Measurements from ENCODE around the gene LRBA.
"Not testable (repeated sequence)": the region's sequence is repeated elsewhere in the genome, so short reads cannot be mapped to it uniquely, and the experiment has no call there.

The LRBA gene

GRCh38 chr4:150939530-150939929 is 75.6 kb downstream of the LRBA start:
- no peaks in the 10 kb centered on the region for H3K9me3 ChIP-seq (ENCODE audit: low read length)
- H3K4me3 ChIP-seq (ENCODE audit: low read length) = no peak overlapping the region
- H3K4me1 ChIP-seq (ENCODE audit: insufficient read depth, low read length) = peaks cover 8% of the 10 kb centered on the region
- H3K36me3 ChIP-seq (ENCODE audit: insufficient read depth, low read length) = no peaks in the 10 kb centered on the region
- no peaks in the 10 kb centered on the region for H3K27me3 ChIP-seq (ENCODE audit: insufficient read depth, low read length)
- no peak overlapping the region for H2AFZ ChIP-seq (ENCODE audit: low read depth, low read length)

- Histone ChIP-seq H2AFZ (ENCODE audit: low read depth, low read length) (no peak overlapping the region), H3K36me3 (ENCODE audit: insufficient read depth, low read length) (no peaks in the 10 kb centered on the region), H3K9me3 (ENCODE audit: low read length) (no peaks in the 10 kb centered on the region), H3K27me3 (ENCODE audit: insufficient read depth, low read length) (no peaks in the 10 kb centered on the region), H3K4me3 (ENCODE audit: low read length) (no peak overlapping the region), H3K4me1 (ENCODE audit: insufficient read depth, low read length) (peaks cover 8% of the 10 kb centered on the region)
Measured at GRCh38 chr4:150938873-150939499, 76.1 kb downstream of the LRBA start.

- Histone ChIP-seq H2AFZ (ENCODE audit: low read depth, low read length) (peak overlapping the region; percentile 54), H3K4me3 (ENCODE audit: low read length) (no peak overlapping the region), H3K9me3 (ENCODE audit: low read length) (no peaks in the 10 kb centered on the region), H3K27me3 (ENCODE audit: insufficient read depth, low read length) (no peaks in the 10 kb centered on the region), H3K4me1 (ENCODE audit: insufficient read depth, low read length) (peaks cover 8% of the 10 kb centered on the region), H3K36me3 (ENCODE audit: insufficient read depth, low read length) (no peaks in the 10 kb centered on the region)
Measured at GRCh38 chr4:150938417-150938816, 76.7 kb downstream of the LRBA start.

- H3K4me1 ChIP-seq (ENCODE audit: insufficient read depth, low read length) = peaks cover 8% of the 10 kb centered on the region
- H3K9me3 ChIP-seq (ENCODE audit: low read length) = no peaks in the 10 kb centered on the region
- no peak overlapping the region for H3K4me3 ChIP-seq (ENCODE audit: low read length)
- no peaks in the 10 kb centered on the region for H3K27me3 ChIP-seq (ENCODE audit: insufficient read depth, low read length)
- H2AFZ ChIP-seq (ENCODE audit: low read depth, low read length) = no peak overlapping the region
- H3K36me3 ChIP-seq (ENCODE audit: insufficient read depth, low read length) = no peaks in the 10 kb centered on the region
Measured at GRCh38 chr4:150934022-150934421, 81.1 kb downstream of the LRBA start.

GRCh38 chr4:150931796-150932195 is 83.3 kb downstream of the LRBA start:
- no peak overlapping the region for H3K4me3 ChIP-seq (ENCODE audit: low read length)
- H3K4me1 ChIP-seq (ENCODE audit: insufficient read depth, low read length) = no peaks in the 10 kb centered on the region
- no peaks in the 10 kb centered on the region for H3K36me3 ChIP-seq (ENCODE audit: insufficient read depth, low read length)
- H2AFZ ChIP-seq (ENCODE audit: low read depth, low read length) = no peak overlapping the region
- no peaks in the 10 kb centered on the region for H3K27me3 ChIP-seq (ENCODE audit: insufficient read depth, low read length)
- H3K9me3 ChIP-seq (ENCODE audit: low read length) = no peaks in the 10 kb centered on the region

- no peaks in the 10 kb centered on the region for H3K36me3 ChIP-seq (ENCODE audit: insufficient read depth, low read length)
- no peaks in the 10 kb centered on the region for H3K9me3 ChIP-seq (ENCODE audit: low read length)
- H3K27me3 ChIP-seq (ENCODE audit: insufficient read depth, low read length) = no peaks in the 10 kb centered on the region
- no peak overlapping the region for H2AFZ ChIP-seq (ENCODE audit: low read depth, low read length)
- no peaks in the 10 kb centered on the region for H3K4me1 ChIP-seq (ENCODE audit: insufficient read depth, low read length)
- H3K4me3 ChIP-seq (ENCODE audit: low read length) = no peak overlapping the region
Measured at GRCh38 chr4:150931005-150931404, 84.1 kb downstream of the LRBA start.

- no peak overlapping the region for H2AFZ ChIP-seq (ENCODE audit: low read depth, low read length)
- H3K36me3 ChIP-seq (ENCODE audit: insufficient read depth, low read length) = peaks cover 4% of the 10 kb centered on the region
- no peak overlapping the region for H3K4me3 ChIP-seq (ENCODE audit: low read length)
- no peaks in the 10 kb centered on the region for H3K9me3 ChIP-seq (ENCODE audit: low read length)
- H3K27me3 ChIP-seq (ENCODE audit: insufficient read depth, low read length) = no peaks in the 10 kb centered on the region
- no peaks in the 10 kb centered on the region for H3K4me1 ChIP-seq (ENCODE audit: insufficient read depth, low read length)
Measured at GRCh38 chr4:150923945-150924344, 91.1 kb downstream of the LRBA start.

- H2AFZ ChIP-seq (ENCODE audit: low read depth, low read length); H3K9me3 ChIP-seq (ENCODE audit: low read length); H3K27me3 ChIP-seq (ENCODE audit: insufficient read depth, low read length); H3K36me3 ChIP-seq (ENCODE audit: insufficient read depth, low read length); H3K4me3 ChIP-seq (ENCODE audit: low read length); H3K4me1 ChIP-seq (ENCODE audit: insufficient read depth, low read length): not testable (repeated sequence)
Measured at GRCh38 chr4:150921486-150921885, 93.6 kb downstream of the LRBA start.

- H3K36me3 ChIP-seq (ENCODE audit: insufficient read depth, low read length); H2AFZ ChIP-seq (ENCODE audit: low read depth, low read length); H3K4me3 ChIP-seq (ENCODE audit: low read length); H3K27me3 ChIP-seq (ENCODE audit: insufficient read depth, low read length); H3K9me3 ChIP-seq (ENCODE audit: low read length); H3K4me1 ChIP-seq (ENCODE audit: insufficient read depth, low read length): not testable (repeated sequence)
Measured at GRCh38 chr4:150918562-150918961, 96.5 kb downstream of the LRBA start.

GRCh38 chr4:150911326-150911725 is 103.8 kb downstream of the LRBA start:
- Histone ChIP-seq H3K27me3 (ENCODE audit: insufficient read depth, low read length) (no peaks in the 10 kb centered on the region), H3K36me3 (ENCODE audit: insufficient read depth, low read length) (peaks cover 7% of the 10 kb centered on the region), H3K9me3 (ENCODE audit: low read length) (peaks cover 1% of the 10 kb centered on the region), H3K4me3 (ENCODE audit: low read length) (no peak overlapping the region), H3K4me1 (ENCODE audit: insufficient read depth, low read length) (no peaks in the 10 kb centered on the region), H2AFZ (ENCODE audit: low read depth, low read length) (no peak overlapping the region)

- Histone ChIP-seq H3K4me3 (ENCODE audit: low read length) (no peak overlapping the region), H3K4me1 (ENCODE audit: insufficient read depth, low read length) (no peaks in the 10 kb centered on the region), H2AFZ (ENCODE audit: low read depth, low read length) (no peak overlapping the region), H3K9me3 (ENCODE audit: low read length) (peaks cover 1% of the 10 kb centered on the region), H3K27me3 (ENCODE audit: insufficient read depth, low read length) (no peaks in the 10 kb centered on the region), H3K36me3 (ENCODE audit: insufficient read depth, low read length) (peaks cover 7% of the 10 kb centered on the region)
Measured at GRCh38 chr4:150909116-150909515, 106.0 kb downstream of the LRBA start.

- H3K27me3 ChIP-seq (ENCODE audit: insufficient read depth, low read length) = no peaks in the 10 kb centered on the region
- peaks cover 1% of the 10 kb centered on the region for H3K9me3 ChIP-seq (ENCODE audit: low read length)
- no peak overlapping the region for H3K4me3 ChIP-seq (ENCODE audit: low read length)
- H3K4me1 ChIP-seq (ENCODE audit: insufficient read depth, low read length) = no peaks in the 10 kb centered on the region
- peaks cover 2% of the 10 kb centered on the region for H3K36me3 ChIP-seq (ENCODE audit: insufficient read depth, low read length)
- H2AFZ ChIP-seq (ENCODE audit: low read depth, low read length) = no peak overlapping the region
Measured at GRCh38 chr4:150906987-150907633, 108.0 kb downstream of the LRBA start.

GRCh38 chr4:150904671-150905070 is 110.4 kb downstream of the LRBA start:
- no peak overlapping the region for H3K4me3 ChIP-seq (ENCODE audit: low read length)
- no peaks in the 10 kb centered on the region for H3K27me3 ChIP-seq (ENCODE audit: insufficient read depth, low read length)
- H3K9me3 ChIP-seq (ENCODE audit: low read length) = no peaks in the 10 kb centered on the region
- H3K4me1 ChIP-seq (ENCODE audit: insufficient read depth, low read length) = no peaks in the 10 kb centered on the region
- H2AFZ ChIP-seq (ENCODE audit: low read depth, low read length) = no peak overlapping the region
- H3K36me3 ChIP-seq (ENCODE audit: insufficient read depth, low read length) = no peaks in the 10 kb centered on the region

GRCh38 chr4:150903603-150904002 is 111.5 kb downstream of the LRBA start:
- no peak overlapping the region for H2AFZ ChIP-seq (ENCODE audit: low read depth, low read length)

More at GRCh38 chr4:150903603-150904002, 111.5 kb downstream of the LRBA start:
- Histone ChIP-seq H3K9me3 (ENCODE audit: low read length) (no peaks in the 10 kb centered on the region), H3K4me3 (ENCODE audit: low read length) (no peak overlapping the region), H3K36me3 (ENCODE audit: insufficient read depth, low read length) (no peaks in the 10 kb centered on the region), H3K4me1 (ENCODE audit: insufficient read depth, low read length) (no peaks in the 10 kb centered on the region), H3K27me3 (ENCODE audit: insufficient read depth, low read length) (no peaks in the 10 kb centered on the region)
